ENCODE data around the gene KRT33B. TPM values are rescaled to one million over a fixed set of nuclear protein-coding genes. Genes with fewer than 3 reads are reported as not detected.

KRT33B gene
- total RNA-seq, 2 experiments from 2014 or later, result not detected

DNA sequence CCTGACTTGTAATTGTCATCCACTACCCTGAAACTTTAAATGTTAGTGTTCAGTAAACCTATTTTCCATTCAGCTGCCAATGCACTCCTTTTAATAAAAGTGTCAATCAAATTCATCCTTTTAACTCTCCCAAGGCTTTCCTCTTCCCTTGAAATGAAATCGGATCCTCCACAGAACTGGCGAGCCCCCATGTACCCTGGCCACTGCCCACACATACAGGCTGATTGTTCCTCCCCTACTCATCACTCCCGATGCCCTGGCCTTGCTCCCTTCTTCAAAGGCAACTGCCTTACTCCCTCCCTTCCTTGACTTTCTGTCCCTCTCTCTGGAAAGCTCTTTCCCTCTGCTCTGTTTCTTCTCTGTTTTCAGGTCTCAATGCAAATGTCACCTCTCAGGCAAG lies 26.6 kb downstream of the KRT33B start:
- H3K4me2 ChIP-seq (ENCODE audit: low read length), result no peak overlapping the region
- H4K20me1 ChIP-seq (ENCODE audit: insufficient read depth, low read length), result no peaks in the 10 kb centered on the region
- H3K9me3 ChIP-seq (ENCODE audit: low read length), result no peaks in the 10 kb centered on the region
- no peak overlapping the region for H3K4me3 ChIP-seq (ENCODE audit: low read depth, low read length, poor library complexity, severe bottlenecking)
- no peaks in the 10 kb centered on the region for H3K9me2 ChIP-seq (ENCODE audit: insufficient read depth, low read length)
- CTCF ChIA-PET (ENCODE audit: unreplicated experiment), result no interaction called here
- POLR2A ChIA-PET, result no interaction called here
- H3K4me1 ChIP-seq (ENCODE audit: insufficient read depth, low read length, poor library complexity, severe bottlenecking), result no peaks in the 10 kb centered on the region
- BruUV-seq (replicated peaks), result no TSS peak
- no peak overlapping the region for H2AFZ ChIP-seq (ENCODE audit: low read length)
- DNase-seq (ENCODE audit: low spot score), result no peak
- TF ChIP-seq EZH2phosphoT487 (IDR thresholded peaks at IDR 0.05; ENCODE audit: borderline replicate concordance, low read depth, low read length), result no peak
- TF ChIP-seq, protein P1, sequence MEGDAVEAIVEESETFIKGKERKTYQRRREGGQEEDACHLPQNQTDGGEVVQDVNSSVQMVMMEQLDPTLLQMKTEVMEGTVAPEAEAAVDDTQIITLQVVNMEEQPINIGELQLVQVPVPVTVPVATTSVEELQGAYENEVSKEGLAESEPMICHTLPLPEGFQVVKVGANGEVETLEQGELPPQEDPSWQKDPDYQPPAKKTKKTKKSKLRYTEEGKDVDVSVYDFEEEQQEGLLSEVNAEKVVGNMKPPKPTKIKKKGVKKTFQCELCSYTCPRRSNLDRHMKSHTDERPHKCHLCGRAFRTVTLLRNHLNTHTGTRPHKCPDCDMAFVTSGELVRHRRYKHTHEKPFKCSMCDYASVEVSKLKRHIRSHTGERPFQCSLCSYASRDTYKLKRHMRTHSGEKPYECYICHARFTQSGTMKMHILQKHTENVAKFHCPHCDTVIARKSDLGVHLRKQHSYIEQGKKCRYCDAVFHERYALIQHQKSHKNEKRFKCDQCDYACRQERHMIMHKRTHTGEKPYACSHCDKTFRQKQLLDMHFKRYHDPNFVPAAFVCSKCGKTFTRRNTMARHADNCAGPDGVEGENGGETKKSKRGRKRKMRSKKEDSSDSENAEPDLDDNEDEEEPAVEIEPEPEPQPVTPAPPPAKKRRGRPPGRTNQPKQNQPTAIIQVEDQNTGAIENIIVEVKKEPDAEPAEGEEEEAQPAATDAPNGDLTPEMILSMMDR (conservative IDR thresholded peaks at IDR 0.05; ENCODE audit: low read length), result no peak
- H3K79me2 ChIP-seq (ENCODE audit: insufficient read depth, low read depth, low read length), result no peaks in the 10 kb centered on the region
- intact Hi-C loops (cut with micrococcal nuclease; ENCODE audit: unreplicated experiment), result no loop called here
- H3K27ac ChIP-seq (ENCODE audit: low read depth, low read length, poor library complexity, severe bottlenecking), result no peak overlapping the region
- no peaks in the 10 kb centered on the region for H3K36me3 ChIP-seq (ENCODE audit: insufficient read depth, low read length)

DNA sequence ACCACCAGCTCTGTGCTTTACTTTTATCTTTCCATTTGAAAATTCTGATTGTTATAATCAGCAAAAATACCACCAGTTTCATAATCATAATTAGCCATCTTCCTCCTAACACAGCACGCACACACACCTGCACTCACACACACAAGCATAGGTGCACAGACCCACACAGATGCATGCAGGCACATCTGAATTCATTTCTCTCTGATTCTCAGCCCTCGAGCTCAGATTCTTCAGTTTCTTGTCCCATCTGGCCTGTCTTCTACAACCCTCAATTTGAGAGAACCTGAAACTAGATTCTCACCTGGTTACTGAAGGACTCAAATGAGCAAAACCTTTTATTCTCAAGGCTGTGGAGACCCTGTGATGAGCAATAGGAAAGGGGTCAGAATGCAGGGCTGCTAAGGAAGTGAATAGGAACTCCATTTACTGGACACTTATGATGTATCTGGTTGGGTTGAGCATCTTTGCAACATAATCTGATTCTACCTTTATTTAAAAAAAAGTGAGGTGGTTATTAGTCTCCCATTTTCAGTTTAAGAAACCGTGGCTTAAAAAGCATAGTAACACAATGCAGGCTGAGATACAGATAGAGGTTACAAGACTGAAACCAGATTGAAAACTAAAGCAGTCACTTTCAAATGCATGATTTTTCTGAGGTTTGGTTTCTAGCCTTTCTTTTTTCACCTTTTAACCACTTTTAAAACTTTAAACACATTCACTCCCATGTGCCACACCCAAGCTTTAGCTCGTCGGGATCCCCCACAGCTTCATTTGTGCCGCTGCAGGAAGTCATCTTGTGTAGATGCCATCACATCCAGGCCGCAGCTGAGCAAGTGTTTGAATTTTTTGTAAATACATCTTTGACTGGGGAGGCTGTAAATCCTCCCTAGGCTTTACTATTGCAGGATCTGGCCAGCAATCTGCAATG lies 28.4 kb downstream of the KRT33B start:
- no peak overlapping the region for H3K27ac ChIP-seq (ENCODE audit: low read depth, low read length, poor library complexity, severe bottlenecking)
- TF ChIP-seq, protein P1 (conservative IDR thresholded peaks at IDR 0.05; ENCODE audit: low read length), result no peak
- H3K4me2 ChIP-seq (ENCODE audit: low read length), result no peak overlapping the region
- BruUV-seq (replicated peaks), result no TSS peak
- CTCF ChIA-PET (ENCODE audit: unreplicated experiment), result no interaction called here
- DNase-seq (ENCODE audit: low spot score), result no peak
- POLR2A ChIA-PET, result no interaction called here
- H3K9me2 ChIP-seq (ENCODE audit: insufficient read depth, low read length), result no peaks in the 10 kb centered on the region
- no peaks in the 10 kb centered on the region for H3K4me1 ChIP-seq (ENCODE audit: insufficient read depth, low read length, poor library complexity, severe bottlenecking)
- no peak overlapping the region for H2AFZ ChIP-seq (ENCODE audit: low read length)
- H3K36me3 ChIP-seq (ENCODE audit: insufficient read depth, low read length), result no peaks in the 10 kb centered on the region
- H4K20me1 ChIP-seq (ENCODE audit: insufficient read depth, low read length), result no peaks in the 10 kb centered on the region
- intact Hi-C loops (cut with micrococcal nuclease; ENCODE audit: unreplicated experiment), result no loop called here
- H3K4me3 ChIP-seq (ENCODE audit: low read depth, low read length, poor library complexity, severe bottlenecking), result no peak overlapping the region
- H3K9me3 ChIP-seq (ENCODE audit: low read length), result no peaks in the 10 kb centered on the region
- no peaks in the 10 kb centered on the region for H3K79me2 ChIP-seq (ENCODE audit: insufficient read depth, low read depth, low read length)

DNA sequence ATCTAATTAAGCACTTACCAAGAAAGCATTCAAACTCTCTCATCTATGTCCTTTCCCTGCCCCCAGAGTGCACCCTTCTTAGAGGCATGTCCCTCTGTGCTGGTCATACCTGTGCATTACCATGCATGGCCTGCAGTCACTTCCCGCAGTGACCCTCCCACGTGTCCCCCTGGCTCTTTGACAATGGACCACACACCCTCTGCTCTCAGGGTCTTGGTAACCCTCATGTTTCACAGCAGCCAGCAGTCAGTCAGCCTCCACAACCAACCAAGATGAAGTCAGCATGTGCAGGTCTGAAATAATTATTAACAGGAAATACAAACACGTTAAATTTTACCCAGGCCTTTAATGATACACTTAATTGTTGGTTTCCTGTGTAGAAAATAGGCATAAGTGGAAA lies 29.1 kb downstream of the KRT33B start:
- intact Hi-C loops (cut with micrococcal nuclease; ENCODE audit: unreplicated experiment), result no loop called here
- TF ChIP-seq, protein P1 (conservative IDR thresholded peaks at IDR 0.05; ENCODE audit: low read length), result no peak
- TF ChIP-seq EZH2phosphoT487 (IDR thresholded peaks at IDR 0.05; ENCODE audit: borderline replicate concordance, low read depth, low read length), result no peak
- Histone ChIP-seq H3K79me2 (ENCODE audit: insufficient read depth, low read depth, low read length) (no peaks in the 10 kb centered on the region), H3K9me2 (ENCODE audit: insufficient read depth, low read length) (no peaks in the 10 kb centered on the region), H3K4me2 (ENCODE audit: low read length) (no peak overlapping the region), H2AFZ (ENCODE audit: low read length) (no peak overlapping the region), H3K4me1 (ENCODE audit: insufficient read depth, low read length, poor library complexity, severe bottlenecking) (no peaks in the 10 kb centered on the region), H3K27ac (ENCODE audit: low read depth, low read length, poor library complexity, severe bottlenecking) (no peak overlapping the region), H4K20me1 (ENCODE audit: insufficient read depth, low read length) (no peaks in the 10 kb centered on the region), H3K9me3 (ENCODE audit: low read length) (no peaks in the 10 kb centered on the region), H3K36me3 (ENCODE audit: insufficient read depth, low read length) (no peaks in the 10 kb centered on the region), H3K4me3 (ENCODE audit: low read depth, low read length, poor library complexity, severe bottlenecking) (no peak overlapping the region)
- BruUV-seq (replicated peaks), result no TSS peak
- ChIA-PET POLR2A (no interaction called here), CTCF (ENCODE audit: unreplicated experiment) (no interaction called here)
- no peak for DNase-seq (ENCODE audit: low spot score)

All from OCI-LY7 (cell line).